Renal cortex interstitium (tissue), 11 donors: ENCODE data around the gene KAT6B. TPM values are rescaled to one million over a fixed set of nuclear protein-coding genes. Genes with fewer than 3 reads are reported as not detected.

ENCODE experiments used
- DNase-seq, 11 donors: peaks; one replicate each; pipeline ENCODE4 v3.0.0-alpha.2; 2013; ENCODE audit warnings: low read depth in 9 of 11, low spot score in 4 of 11; ENCODE audit errors: extremely low read depth in 1 of 11
- polyA plus RNA-seq, 3 donors: library from polyadenylated mRNA; unstranded; fragments of 120-200 nt; gene quantifications; one replicate each; pipeline ENCODE4 v1.2.1, GENCODE V29; 2013; ENCODE audit not compliant: insufficient read length in 3 of 3

Gene KAT6B
- polyA plus RNA-seq, 3 donors, result 43.6 to 46.5 (median 44.0) TPM

GRCh38 chr10:74958316-74958715 is 131.9 kb downstream of the KAT6B start:
- DNase-seq, result no peak

DNA sequence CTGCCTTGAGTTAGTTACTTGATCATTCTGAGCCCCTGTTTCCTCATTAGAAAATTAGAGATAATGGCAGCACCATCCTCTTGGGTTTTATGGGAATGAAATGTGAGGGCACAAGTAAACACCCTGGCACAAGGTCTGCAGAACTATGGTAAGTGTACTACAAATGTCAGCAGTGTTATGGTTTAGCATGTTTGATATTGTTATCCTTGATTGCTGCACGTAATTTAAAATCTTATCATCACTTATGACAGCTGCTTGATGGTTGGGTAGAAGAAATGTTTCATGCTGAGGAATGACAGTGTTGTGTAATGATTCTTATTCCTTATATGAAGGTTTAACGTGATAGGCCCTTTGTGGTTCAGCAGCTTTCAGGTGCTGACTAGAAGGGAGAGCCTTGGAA is 134.3 kb downstream of the KAT6B start:
- DNase-seq, result no peak

DNA sequence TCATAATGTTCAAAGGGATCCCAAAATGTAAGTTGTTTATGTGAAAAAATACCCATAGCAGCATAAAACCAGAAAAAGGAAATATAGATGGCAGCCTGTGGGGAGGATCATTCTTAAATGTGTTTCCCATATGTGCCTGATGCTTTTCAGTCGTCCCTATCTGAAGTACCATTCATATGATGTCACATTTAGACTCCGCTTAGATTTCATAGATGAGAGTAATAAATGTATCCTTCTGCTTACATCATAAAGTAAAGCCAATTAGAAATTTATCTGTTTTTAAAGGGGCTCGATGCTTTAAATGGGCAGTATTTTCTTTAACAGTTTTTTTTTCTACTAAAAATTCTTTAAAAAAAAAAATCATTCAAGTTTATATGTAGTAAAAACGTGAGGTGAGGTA is 136.1 kb downstream of the KAT6B start:
- no peak for DNase-seq

GRCh38 chr10:74963549-74963948 is 137.1 kb downstream of the KAT6B start:
- no peak for DNase-seq

GRCh38 chr10:74967911-74968666 is 141.7 kb downstream of the KAT6B start:
- no peak for DNase-seq

DNA sequence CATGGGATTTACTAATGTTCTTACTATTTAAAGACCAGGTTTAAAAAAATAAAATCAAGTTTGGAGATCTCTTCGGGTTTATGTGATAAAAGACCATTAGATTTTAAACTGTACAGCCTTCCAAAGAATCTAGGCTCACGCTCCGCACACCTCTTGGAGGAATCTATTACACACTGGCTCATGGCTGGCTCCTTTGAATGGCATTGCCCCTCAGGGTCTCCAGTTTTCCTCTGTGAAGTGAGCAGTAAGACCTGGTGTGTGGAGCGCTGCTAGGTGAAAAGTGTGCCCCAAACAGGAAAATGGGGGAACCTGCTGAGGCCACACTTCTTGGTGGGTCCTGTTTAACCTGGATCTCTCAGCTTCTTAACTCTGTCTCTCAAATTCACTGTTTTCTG is 142.3 kb downstream of the KAT6B start:
- DNase-seq, result no peak

DNA sequence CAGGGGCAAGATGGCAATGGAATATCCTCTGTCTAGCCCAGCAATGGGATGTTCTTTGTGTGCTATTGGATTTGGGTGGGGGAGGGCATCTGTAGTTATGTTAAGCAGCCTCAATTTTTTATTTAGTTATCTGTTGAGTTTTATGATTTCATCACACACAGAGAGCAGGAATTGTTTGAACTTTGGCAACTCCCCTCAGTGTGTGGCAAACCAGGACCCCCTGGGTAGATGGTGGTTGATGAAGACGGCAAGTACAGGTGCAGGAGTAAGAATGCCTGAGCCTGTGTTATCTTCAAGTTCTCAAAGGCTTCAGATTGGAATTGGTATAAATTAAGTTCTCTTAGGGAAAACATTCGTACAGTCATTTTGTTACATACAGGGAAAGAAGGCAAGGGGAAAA is 142.7 kb downstream of the KAT6B start:
- no peak for DNase-seq

- DNase-seq, result no peak
Measured at GRCh38 chr10:74969530-74969929, 143.1 kb downstream of the KAT6B start.

DNA sequence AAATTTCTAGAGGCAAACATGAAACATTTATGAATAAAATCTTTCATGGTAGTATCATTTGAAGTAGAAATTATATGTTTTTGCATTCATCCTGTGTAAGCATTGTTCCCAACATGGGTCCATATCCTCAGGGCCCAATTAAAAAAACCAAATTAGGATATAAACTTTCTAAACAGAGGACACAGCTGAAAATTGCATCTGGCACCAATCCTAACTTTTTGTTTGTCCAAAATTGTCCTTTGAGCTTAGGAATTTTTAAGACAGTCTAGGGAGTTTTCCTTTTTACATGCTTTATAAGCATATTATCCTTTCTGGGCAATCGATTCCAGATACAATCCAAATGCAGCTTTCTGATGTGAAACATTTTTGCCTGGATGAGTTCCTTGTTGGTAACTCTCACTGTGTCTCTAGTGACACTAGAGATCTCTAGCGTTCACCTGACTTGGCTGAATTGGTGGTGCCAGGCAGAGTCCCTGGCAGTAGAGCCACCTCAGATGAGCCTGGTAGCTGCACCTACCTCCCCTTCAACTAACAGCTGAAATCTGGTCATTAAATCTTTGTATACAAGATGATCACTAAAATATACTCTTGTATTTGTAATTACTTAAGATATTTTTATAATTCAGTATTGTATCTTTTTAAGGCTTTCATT is 147.5 kb downstream of the KAT6B start:
- no peak for DNase-seq

DNA sequence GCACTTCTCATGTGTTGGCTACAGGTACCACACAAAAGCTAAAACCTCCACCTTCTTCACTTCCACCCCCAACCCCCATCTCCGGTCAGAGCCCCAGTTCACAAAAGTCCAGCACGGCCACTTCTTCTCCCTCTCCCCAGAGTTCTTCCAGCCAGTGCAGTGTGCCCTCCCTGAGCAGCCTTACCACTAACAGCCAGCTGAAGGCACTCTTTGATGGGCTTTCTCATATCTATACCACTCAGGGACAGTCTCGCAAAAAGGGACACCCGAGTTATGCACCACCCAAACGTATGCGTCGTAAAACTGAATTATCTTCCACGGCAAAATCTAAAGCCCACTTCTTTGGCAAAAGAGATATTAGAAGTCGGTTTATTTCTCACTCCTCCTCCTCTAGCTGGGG is 149.4 kb downstream of the KAT6B start:
- no peak for DNase-seq

DNA sequence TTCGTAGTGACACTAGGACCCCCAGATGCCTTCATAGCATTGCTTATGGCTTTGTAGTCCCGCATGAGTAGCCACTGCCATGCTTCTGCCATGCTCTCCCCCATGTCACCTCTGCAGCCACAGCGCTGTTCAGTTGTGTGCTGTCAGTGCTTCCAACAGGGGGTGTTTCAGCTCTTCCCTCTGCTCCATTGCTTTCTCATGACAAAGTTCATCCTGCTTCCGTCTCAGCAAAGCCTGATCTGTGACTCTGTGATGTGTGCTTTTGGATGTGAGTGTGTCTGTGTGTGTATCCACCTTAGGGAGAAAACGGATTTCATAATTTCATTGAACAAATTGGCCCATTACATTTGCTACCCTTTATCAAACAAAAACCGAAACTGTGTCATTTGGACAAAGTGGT is 150.2 kb downstream of the KAT6B start:
- DNase-seq, result peak in 1 of 11 donors; percentile 29

DNA sequence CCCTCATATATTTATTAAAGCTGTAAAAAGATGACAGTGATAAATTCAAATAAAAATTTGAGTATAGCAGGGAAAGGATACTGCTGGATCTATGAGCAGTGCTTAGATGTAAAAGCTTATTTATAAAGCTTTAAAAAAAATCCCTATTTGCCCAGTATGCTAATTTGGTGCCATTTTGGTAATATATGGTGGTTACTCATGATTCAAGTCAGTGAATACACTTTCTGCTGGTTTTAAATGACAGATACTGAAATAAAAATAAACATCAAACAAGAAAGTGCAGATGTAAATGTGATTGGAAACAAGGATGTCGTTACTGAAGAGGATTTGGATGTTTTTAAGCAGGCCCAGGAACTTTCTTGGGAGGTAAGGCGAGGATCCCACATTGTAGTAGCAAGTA is 150.7 kb downstream of the KAT6B start:
- no peak for DNase-seq

GRCh38 chr10:74977913-74978847 is 151.8 kb downstream of the KAT6B start:
- DNase-seq, result no peak

- no peak for DNase-seq
Measured at GRCh38 chr10:74981831-74982633, 155.6 kb downstream of the KAT6B start.

DNA sequence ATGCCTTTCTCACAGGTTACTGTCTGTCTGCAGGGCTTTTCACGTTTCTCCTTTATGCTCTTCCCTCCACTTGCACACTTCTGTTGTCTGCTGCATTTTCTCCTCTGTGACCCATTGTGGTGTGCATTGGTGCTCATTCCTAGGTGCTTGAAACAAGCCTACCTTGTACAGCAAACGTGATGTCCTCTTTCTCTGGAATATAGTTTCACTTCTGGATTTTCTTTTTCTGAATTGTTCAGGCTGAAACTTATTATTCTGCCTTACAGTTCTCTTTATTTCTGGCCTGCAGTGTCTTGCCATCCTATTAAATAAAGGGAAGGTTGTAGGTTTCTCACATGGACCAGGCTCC is 156.2 kb downstream of the KAT6B start:
- no peak for DNase-seq

GRCh38 chr10:74983383-74983782 is 157.0 kb downstream of the KAT6B start:
- no peak for DNase-seq

DNA sequence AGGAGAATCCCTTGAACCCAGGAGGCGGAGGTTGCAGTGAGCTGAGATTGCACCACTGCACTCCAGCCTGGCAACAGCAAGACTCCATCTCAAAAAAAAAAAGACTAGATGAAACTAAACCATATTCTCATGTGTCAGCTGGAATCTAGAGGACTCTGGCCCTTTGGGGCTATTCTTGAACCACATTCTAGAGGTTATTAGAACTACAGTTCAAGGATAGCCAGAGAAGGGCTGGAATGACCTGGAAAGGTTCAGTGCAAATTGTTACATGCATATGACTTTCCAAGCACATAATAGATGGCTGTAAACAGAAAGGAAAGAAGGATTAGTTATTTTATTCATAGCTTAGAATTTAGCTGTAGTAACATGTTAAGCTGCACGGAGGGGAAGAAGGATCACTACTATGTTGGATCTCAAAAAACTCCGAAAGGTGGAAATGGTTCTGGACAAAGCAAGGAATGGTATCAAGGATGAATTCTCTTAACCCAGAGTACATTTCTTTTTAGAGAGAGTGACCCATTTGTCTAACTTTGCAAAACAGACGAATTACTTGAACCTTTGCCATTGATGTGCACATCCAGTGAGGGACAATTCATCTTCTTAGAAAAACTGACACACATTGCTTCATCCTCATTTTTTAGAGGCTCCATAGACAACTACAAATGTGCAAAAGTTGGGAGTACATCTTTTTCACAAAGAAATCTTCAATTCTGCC is 161.1 kb downstream of the KAT6B start:
- DNase-seq, result no peak

DNA sequence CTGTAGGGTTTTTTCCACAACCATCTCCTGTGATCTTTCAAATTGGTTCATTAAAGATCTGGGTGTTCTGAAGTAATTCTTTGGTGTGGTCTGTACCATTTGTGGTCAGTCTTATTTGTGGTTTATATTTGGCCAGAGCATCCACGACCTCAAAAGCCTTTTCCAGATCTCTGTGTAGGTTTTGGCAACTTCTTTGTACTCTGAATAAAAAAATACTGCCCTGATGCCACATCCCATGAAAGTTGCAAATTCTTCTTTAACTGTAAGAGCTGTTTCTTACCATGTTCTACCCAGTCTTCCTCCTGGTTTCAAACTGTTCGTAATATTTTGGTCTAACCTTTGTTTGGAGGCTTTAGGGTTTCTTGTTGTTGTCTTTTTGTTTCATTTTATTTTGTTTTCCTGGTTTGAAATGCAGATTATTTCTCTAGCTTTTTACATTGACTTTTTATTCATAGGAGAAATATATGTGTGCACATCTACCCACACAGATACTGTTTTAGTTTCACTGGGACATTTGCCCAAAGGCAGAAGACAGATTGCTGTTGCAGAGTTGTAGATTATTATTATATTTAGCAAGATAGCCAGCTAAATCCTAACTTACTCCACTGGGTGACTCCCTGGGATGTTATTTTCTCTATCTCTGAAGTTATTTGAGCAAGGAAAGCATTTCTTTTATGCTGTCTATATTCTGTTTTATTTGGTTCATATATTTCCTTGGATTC is 161.8 kb downstream of the KAT6B start:
- no peak for DNase-seq
